Measurements from ENCODE around the gene ERC2.
"Not testable (repeated sequence)": the region's sequence is repeated elsewhere in the genome, so short reads cannot be mapped to it uniquely, and the experiment has no call there.

ERC2 gene

DNA sequence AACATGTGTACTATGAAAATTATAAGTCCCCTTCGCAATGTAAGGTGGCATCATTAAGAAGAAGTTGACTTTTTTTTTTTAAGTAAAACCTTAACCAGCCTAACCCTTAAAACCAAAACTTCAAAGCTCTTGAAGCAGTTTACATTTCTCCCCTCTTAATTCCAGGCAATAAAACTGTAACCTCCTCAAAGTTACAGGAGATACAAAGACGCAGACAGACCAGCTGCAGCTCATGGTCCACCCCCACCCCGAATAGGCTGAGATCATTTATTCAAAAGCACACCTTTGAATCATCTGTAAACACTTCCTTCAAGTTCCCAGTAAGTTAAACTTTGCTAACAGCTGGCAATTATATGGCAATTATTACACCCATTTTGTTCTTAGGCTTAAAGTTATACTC is 414.5 kb downstream of the ERC2 start:
- no peak for DNase-seq

DNA sequence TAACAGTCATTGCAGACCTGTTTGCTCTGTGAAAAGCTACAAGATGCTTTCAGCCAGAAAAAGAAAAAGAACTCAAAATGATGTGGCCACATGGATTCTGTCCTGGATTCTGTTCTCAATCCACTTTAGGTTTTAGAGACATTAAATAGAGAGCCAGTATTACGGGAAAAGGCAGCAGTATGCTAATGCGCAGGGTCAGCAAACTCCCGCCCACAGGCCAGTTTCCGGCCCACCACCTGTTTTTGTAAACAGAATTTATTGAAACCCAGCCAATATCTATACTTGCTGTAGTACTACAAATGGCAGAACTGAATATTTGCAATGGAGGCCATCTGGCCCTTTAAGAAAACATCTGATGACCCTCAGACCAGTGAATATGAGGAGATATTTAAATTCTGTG is 416.1 kb downstream of the ERC2 start:
- DNase-seq = no peak

DNA sequence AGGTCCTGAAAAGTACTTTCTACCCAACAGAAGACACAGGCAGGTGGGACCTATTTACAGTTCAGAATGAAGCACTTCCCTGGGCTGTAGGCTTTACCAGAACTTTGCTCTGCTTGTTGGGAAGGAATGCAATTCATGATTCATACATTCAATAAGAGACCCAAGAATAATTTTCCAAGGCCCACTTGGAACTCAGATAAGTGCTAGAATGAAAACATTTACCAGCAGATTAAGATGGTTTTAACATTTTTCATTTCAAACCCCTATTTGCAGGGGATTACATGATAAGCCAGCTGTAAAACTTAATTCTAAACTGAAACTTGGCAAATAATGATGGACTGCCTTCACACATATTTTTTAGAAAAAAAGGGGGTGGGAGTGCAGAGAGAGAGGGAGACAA is 417.2 kb downstream of the ERC2 start:
- DNase-seq = no peak

DNA sequence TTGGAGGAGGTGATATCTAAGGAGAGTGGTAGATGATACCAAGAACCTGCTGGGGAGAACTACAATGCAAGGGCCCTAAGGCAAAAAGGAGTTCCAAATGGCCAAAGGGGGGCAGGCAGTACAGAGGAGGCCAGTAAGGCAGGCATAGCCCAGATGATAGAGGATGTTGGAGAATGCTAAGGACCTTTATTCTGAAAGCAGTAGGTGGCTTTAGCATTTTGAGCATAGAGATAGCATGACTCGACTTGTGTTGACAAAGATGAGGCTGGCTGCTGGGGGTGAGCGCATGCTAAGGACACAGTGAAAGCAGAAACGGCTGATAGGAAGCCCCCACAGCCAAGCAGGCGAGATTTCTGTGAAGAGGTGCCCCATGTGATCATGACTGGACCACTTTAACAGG is 419.3 kb downstream of the ERC2 start:
- DNase-seq = no peak

DNA sequence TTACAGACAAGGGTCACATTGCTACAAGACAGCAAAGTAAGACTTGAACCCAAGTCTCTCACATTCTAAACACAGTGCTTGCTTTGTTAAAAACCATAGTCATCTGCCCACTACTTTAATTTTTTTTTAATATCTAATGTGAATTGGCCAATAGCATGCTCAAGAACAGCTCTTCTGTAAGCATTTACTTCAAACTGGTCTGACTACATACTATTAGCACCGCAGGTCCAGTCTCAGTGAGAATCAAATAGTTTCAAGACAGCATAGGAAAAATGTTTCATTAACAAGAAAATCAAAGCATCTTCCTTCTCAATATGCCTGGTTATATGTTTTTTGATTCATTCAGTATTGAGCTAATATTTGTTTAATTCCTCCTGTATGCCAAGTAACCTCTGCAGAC is 419.9 kb downstream of the ERC2 start:
- DNase-seq = no peak

DNA sequence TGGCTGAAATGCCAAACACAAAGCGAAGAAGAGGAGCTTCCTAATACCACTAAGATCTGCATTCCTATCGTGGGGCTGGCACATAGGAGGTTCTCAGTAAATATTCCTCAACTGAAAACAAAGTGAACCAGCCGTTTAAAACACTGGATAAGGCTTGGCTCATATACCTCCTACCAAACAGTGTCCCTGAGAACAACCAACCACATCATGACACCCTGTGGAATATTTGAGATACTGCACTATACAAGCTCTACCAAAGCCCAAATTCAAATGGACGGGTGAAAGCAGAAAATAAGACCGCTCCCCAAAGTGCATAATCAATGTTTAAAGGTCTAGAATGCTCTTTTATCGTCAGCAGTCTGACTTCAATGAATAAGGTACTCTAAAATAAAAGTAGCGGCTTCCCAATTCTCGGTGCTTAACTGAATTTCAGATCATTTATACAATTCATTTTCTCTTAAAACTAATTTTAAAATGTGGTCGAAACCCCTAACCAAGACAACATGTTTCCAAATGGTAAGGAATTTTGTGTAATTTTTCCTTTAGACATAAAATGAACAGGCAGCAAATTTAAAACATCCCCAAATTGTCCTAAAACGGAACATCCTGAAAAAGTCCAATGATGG is 425.8 kb downstream of the ERC2 start:
- no peak for DNase-seq

DNA sequence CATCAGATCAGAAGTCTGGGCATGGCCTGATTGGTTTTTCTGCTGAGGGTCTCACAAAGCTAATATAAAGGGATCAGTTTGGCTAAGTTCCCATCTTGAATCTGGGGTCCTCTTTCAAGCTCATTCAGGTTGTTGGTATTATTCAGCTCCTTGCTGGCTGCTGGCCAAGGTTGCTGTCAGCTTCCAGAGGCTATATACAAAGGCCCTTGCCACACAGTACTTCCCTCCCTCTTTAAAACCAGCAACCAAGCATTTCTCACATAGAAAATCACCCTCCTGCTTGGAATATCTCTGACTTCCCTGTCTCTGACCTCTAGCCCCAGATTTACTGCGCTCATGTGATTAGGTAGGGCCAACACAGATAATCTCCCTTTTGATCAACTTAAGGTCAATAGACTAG is 442.9 kb downstream of the ERC2 start:
- no peak for DNase-seq

DNA sequence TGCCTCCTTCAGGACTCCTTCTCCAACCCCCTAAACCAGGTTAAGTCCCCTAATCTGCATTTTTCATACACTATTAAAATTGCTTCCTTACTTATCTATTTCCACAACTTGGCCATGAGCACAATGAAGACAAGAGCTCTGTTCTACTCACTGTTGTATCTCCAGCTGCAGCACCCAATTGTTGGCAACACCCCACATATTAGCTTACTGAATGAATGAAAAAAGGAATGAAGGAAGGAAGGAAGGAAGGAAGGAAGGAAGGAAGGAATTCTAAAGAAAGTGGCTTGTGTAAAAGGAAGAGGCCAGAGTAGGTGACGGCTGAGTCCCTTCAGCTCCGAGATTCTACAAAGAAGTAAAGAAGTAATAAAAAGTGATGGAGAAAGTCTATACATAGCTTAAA is 444.7 kb downstream of the ERC2 start:
- DNase-seq = no peak

DNA sequence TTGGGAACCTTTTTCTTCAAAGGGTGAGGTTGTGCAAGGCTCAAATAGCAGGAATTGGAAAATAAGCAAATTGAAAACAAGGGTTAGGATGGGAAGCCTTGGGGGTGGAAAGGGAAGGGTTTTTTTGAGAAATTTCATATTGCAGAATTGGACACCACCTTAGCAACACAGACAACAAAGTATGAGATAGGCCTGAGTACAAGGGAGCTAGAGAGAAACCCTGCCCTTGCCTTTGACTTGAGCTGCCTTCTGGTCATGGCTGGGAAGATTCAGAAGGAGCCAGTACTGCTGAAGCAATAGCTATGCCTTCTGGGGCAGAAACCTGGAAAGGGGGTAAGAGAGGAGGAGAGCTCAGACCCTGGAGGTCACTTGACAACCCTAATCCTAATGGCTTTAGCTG is 445.6 kb downstream of the ERC2 start:
- no peak for DNase-seq

DNA sequence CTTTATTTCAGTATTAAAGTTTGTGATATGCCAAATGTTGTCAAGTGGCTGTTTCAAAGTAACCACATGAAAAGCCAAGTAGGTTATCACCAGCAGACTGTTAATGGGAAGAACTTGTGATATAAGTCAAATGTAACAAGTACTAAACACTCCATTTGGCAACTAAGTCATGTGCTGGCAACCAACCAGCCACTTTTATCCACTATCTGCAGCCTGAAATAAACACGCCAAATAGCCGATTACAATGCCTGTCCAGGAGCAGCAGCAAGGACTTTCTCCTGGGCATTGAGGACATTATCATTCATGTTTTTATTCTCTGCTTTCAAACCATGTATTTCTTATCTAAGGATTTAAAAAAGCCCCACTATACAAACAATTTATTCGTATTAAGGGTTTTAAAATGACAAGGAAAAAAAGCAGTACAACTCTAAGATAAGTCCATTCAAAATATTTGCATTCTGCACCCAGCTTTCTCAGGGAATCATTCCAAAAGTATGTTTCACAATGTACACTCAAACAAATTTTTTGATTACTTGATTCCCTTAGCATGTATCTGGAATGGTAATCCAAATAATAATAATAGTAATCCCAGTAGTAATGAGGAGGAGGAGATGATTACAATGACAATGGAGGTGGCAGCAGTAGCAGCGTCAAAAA is 448.6 kb downstream of the ERC2 start:
- DNase-seq = no peak

DNA sequence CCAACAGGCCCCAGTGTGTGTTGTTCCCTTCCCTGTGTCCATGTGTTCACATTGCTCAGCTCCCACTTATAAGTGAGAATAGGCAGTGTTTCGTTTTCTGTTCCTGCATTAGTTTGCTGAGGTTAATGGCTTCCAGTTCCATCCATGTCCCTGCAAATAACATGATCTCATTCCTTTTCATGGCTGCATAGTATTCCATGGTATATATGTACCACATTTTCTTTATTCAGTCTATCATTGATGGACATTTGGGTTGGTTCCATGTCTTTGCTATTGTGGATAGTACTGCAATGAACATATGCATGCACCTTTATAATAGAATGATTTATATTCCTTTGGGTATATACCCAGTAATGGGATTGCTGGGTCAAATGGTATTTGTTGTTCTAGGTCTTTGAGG is 452.9 kb downstream of the ERC2 start:
- DNase-seq = not testable (repeated sequence)

DNA sequence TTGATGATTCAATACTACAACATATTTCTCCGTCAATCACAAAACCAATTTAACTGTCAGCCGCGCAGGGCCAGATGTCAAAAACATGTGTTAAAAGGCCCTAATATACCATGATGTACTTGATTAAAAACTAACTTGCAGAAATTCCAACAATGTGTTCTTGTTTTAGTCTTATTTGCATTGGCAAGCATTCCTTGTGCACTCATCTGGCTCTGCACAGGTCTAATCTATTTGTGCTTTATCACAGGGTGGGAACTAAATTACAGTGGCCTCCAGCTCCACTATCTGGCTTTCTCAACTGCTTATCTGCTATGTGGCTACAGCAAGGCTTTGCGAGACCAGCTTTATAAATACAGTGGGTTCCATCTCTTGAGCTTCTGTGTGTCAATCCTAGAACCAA is 455.5 kb downstream of the ERC2 start:
- DNase-seq = no peak

DNA sequence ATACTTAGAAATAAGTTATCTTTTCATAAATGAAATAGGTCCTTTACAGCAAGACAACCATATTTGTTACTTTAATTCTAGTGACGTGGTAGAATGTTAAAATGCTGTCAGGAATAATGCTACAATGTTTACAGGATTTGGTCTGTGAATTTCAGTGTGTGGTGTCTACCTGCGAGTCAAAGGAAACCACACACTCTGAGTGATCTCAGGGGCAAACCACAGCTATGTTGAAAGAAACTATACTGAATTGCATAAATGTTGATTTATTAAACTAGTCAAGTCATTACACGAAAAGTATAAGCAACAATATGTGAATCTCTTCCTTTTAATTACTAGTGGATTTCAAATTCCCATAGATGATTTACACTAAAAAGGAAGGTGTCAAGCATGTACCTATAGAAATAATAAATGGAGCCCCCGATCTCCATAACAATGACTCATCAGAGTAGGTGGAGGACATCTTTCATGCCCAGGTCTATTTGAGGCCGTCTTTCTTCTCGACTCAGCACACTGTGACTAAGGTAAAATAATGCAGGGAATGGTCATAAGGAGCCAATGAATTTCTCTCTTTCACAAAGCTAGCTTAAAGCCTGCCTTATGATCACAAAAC is 463.0 kb downstream of the ERC2 start:
- no peak for DNase-seq

DNA sequence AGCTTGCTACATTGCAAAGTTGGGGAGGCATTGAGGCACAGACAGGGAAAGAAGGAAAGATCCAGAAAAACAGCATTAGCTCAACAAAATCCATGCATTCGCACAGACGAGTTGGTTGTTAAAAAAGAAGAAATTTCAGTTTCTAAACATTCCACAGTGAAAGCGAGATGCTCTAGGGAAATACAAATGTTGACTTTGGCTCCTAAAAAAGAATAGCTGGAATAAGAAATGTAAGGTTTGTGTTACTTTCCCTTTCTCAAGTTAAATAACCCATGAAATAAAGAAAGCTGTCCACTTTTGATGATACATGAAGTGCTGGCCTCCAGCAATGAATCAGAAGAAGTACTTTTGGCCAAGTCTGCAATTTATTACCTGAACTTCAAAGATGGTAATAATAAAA is 465.1 kb downstream of the ERC2 start:
- no peak for DNase-seq

DNA sequence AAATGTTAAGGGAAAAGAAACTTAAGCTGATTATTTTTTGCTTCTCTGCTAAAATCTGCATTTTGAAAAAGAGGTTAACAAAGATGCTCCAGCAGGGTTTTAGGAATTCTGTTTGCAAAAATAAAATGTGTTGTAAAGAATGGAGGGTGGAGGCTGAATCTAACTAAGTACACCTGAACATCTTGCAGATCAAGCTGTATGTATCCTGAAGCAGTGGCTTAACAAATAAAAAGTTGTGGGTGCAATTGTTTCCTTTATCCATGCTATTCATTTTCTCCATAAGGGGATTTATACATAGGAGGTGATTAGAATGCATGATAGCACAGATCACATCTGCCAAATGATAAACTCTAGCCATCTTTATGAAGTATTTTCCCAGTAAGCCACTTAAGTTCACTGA is 466.3 kb downstream of the ERC2 start:
- no peak for DNase-seq

DNA sequence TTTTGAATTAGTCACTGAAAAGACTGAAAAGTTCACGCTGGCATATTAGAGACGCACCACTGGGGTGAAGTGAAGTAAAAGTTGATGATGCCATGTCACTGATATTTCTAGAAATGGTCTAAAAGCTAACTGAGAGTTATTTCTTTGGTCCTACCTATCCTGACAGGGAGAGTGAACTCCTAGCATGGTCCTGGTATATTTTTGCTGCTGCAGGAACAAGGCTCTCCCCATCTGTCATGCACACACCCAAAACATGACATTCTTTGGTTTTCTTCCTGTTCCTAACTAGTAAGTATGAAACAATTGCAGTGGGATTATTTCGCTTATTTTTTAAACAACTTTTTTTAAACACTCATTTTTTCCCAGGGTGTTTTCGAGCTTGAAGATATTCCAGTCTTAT is 466.7 kb downstream of the ERC2 start:
- DNase-seq = no peak

DNA sequence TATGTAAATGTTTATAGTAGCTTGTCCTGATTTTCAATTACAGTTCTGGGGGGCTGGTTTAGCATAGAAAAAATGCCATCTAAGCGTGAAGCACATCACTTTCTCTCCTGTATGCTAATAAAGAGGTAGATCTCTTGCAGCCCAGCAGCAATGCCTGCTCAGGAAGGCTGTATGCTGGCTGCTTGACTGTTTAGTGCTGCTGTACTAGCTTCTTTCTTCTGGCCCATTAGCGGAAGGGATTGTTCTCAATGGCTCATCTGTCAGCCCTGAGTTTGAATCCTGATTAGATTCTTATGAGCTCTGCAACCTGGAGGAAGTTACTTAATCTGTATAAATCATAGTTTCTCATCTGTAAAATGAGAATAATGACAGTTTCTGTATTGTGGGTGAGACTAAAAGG is 478.9 kb downstream of the ERC2 start:
- DNase-seq = no peak

DNA sequence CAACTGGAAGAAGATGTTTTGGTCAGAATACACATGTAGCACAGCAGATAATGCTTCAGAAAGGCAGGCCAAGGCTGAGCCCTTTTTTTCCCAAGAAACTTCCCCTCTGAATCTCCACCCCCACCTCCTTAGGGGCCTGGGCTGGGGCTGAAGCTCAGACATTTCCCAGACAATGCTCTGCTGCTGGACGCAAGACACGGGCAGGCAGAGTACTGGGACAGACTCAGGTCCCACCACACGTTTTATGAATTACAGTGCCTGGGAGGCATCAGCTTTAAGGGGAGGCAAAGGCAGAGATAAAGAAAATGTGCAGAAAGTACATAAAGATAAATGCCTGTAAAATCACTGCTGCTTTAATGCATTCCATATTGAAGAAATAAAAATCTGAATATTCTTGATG is 479.4 kb downstream of the ERC2 start:
- DNase-seq = no peak

DNA sequence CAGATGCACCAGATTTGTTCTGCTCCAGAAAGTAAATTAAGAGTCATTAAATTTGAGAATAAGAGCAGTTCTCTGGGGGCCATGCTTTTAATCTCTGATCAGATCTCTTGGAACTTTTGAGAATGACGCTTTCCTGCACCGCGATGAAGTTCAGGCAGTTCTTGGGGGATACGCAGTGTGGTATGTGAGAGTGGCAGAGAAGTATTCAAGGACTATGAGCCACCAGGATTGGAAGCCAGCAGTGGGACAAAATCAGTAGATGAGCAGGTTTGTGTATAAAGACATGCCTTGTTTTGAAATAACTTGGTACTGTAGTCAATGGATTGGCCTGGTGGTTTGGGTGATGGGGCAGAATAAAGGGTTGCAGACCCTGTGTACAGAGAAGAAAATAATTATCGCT is 483.6 kb downstream of the ERC2 start:
- DNase-seq = no peak

DNA sequence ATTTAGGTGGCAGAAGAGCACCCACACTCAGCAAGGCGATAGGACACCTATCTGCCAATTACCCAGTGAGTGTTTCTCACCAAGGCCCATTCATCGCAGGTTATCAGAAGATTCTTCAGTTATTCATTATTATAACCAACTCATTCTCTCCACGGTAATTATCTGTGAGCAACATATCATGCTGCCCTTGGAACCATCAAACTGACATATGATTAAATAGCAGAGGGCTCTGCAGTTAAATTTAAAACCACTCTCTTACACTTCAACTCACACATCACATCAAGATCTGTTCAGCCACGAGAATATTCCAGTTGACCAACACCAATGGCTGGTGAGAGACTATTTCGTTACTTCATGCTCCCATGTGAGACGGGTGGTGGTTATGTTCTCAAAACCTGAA is 489.3 kb downstream of the ERC2 start:
- DNase-seq = no peak

DNA sequence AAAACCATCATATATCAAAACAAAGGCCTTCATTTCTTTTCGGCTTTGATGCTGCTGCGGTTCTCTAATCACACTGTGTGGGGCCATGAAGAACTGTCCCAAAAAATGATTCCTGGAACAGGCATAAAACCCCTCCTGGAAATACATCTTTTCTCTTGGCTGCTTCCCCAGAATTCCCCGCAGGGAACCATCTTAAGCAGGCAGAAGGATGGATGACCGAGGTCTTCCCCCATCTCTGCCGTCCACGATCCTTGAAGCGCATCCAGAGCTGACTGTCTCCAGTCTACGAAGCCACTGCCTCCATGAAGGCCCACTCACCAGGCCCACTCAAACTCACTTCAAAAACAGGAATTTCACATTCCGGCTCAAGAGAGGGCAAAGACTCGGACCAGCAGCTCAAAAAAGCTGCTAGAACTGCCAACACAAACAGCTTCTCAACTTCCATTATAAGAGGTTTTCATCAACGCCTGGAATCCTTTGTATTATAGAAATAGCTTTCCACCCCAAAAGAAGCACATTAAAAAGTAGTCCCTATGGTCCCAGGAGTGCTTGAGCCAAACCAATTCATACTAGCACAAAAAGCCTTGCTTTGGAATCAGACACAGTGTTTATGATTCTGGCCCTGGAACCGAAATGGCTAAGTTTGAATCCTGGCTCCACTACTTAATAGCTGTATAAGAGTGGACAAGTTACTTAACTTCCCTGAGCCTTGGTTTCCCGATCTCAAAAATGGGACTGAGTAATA is 493.7 kb downstream of the ERC2 start:
- DNase-seq = no peak

DNA sequence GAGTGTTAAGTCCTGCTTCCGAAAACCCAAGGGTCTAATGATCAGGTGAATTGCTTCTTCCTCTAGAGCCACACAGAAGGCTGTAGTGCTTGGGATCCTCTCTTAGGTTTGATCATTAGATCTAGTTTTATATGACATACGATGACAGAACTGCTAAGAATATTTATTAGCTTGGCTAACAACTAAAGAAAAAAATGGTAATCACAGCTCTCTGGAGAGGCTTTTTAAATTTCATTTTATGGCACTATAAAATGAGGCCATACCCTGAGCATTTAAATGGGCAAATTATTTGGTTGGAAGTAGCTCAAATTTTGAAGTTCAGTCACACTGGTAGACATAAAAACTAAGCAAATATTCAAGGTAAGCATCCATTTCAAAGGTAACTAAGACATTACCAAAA is 498.6 kb downstream of the ERC2 start:
- DNase-seq = no peak

DNA sequence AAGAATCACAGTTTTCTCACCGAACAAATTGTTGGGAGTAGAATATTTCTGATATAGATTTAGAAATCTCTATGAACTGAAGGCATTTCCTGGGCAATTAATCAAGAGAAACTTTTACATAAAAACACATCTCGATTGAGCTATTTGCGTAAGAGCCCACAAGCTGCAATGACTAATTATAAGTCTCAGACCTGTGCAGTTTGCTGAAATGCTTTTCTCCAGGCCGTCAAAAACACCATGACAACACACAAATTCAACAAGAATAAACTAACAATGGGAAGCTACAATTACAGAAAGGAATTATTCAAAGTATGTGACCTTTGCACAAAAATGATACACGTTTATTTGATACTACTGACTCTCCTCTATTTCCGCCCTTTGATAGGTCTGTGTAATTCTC is 499.9 kb downstream of the ERC2 start:
- DNase-seq = no peak

DNA sequence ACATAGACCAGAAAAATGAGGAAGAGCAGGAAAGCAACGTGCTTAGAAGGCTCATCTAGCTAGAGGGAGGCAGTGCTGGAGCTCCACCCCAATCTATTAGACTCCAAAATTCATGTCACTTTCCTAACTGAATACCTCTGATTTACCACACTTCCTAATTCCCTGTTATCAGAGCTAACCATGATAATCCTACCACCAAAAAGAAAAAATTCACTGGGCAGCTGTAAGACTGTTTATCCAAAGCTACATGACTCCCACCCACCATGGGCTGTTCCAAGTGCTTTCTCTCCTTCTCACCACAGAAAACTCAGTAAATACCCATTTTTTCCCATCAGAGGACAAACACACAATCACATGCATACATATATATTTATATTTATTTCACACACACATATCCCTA is 501.7 kb downstream of the ERC2 start:
- DNase-seq = no peak
